ENCODE measurements around the gene CAPN1.
A peak's percentile ranks its signal among the peaks of the same experiment; 100 is the strongest.
"Not testable (repeated sequence)": the region's sequence is repeated elsewhere in the genome, so short reads cannot be mapped to it uniquely, and the experiment has no call there.

CAPN1 gene

GRCh38 chr11:65214212-65214845 lies 32.6 kb downstream of the CAPN1 start:
- no peak for FAIRE-seq

GRCh38 chr11:65215441-65216076 lies 33.8 kb downstream of the CAPN1 start:
- no peak for DNase-seq (ENCODE audit: insufficient read length, low spot score)
- FAIRE-seq: no peak

More at GRCh38 chr11:65214212-65214845, 32.6 kb downstream of the CAPN1 start:
- DNase-seq (ENCODE audit: insufficient read length, low spot score): no peak

- DNase-seq (ENCODE audit: insufficient read length, low spot score): no peak
- FAIRE-seq: no peak
These were observed 35.1 kb downstream of the CAPN1 start for GRCh38 chr11:65216830-65217229.

GRCh38 chr11:65217441-65218423 lies 36.0 kb downstream of the CAPN1 start:
- no peak for DNase-seq (ENCODE audit: insufficient read length, low spot score)
- FAIRE-seq: no peak

GRCh38 chr11:65218446-65218845 lies 36.7 kb downstream of the CAPN1 start:
- DNase-seq (ENCODE audit: insufficient read length, low spot score) (no peak), FAIRE-seq (no peak)

- no peak for FAIRE-seq
- no peak for DNase-seq (ENCODE audit: insufficient read length, low spot score)
These were observed 38.1 kb downstream of the CAPN1 start for GRCh38 chr11:65219930-65220213.

GRCh38 chr11:65221026-65221425 lies 39.3 kb downstream of the CAPN1 start:
- FAIRE-seq (no peak), DNase-seq (ENCODE audit: insufficient read length, low spot score) (no peak)

GRCh38 chr11:65223011-65223410 lies 41.3 kb downstream of the CAPN1 start:
- FAIRE-seq: no peak
- DNase-seq (ENCODE audit: insufficient read length, low spot score): no peak

GRCh38 chr11:65224930-65225278 lies 43.2 kb downstream of the CAPN1 start:
- FAIRE-seq: no peak
- no peak for DNase-seq (ENCODE audit: insufficient read length, low spot score)

- FAIRE-seq: no peak
- DNase-seq (ENCODE audit: insufficient read length, low spot score): peak; percentile 61
These were observed 43.8 kb downstream of the CAPN1 start for GRCh38 chr11:65225279-65226102.

- no peak for FAIRE-seq
- no peak for DNase-seq (ENCODE audit: insufficient read length, low spot score)
These were observed 44.3 kb downstream of the CAPN1 start for GRCh38 chr11:65226103-65226442.

GRCh38 chr11:65227879-65228278 lies 46.2 kb downstream of the CAPN1 start:
- DNase-seq (ENCODE audit: insufficient read length, low spot score) (no peak), FAIRE-seq (no peak)

GRCh38 chr11:65236194-65237059 lies 54.7 kb downstream of the CAPN1 start:
- FAIRE-seq (no peak), DNase-seq (ENCODE audit: insufficient read length, low spot score) (no peak)

GRCh38 chr11:65238302-65238701 lies 56.6 kb downstream of the CAPN1 start:
- not testable (repeated sequence) for FAIRE-seq; DNase-seq (ENCODE audit: insufficient read length, low spot score)

GRCh38 chr11:65241134-65241533 lies 59.4 kb downstream of the CAPN1 start:
- FAIRE-seq (no peak), DNase-seq (ENCODE audit: insufficient read length, low spot score) (no peak)

- FAIRE-seq: no peak
These were observed 60.0 kb downstream of the CAPN1 start for GRCh38 chr11:65241692-65242091.

GRCh38 chr11:65242389-65242788 lies 60.7 kb downstream of the CAPN1 start:
- no peak for FAIRE-seq
- no peak for DNase-seq (ENCODE audit: insufficient read length, low spot score)

More at GRCh38 chr11:65241692-65242091, 60.0 kb downstream of the CAPN1 start:
- DNase-seq (ENCODE audit: insufficient read length, low spot score): no peak

- DNase-seq (ENCODE audit: insufficient read length, low spot score) (no peak), FAIRE-seq (no peak)
These were observed 62.1 kb downstream of the CAPN1 start for GRCh38 chr11:65243797-65244196.

GRCh38 chr11:65245046-65245445 lies 63.3 kb downstream of the CAPN1 start:
- not testable (repeated sequence) for DNase-seq (ENCODE audit: insufficient read length, low spot score); FAIRE-seq

- DNase-seq (ENCODE audit: insufficient read length, low spot score) (no peak), FAIRE-seq (no peak)
These were observed 64.8 kb downstream of the CAPN1 start for GRCh38 chr11:65246506-65246905.

Data from GM19239 (cell line).